NB4 (cell line): ENCODE data around the gene CCL19.

Experiments
- MYC ChIP-seq: IDR thresholded peaks from 2 replicates; pipeline ENCODE4 v1.6.1; 2011; ENCODE audit warnings: low read depth, low read length
- POLR2A ChIP-seq: IDR thresholded peaks from 2 replicates; pipeline ENCODE4 v1.6.1; 2011; ENCODE audit warnings: mild to moderate bottlenecking; ENCODE audit not compliant: insufficient read length; ENCODE audit errors: extremely low read depth
- TF ChIP-seq, protein P1 (sequence below): IDR thresholded peaks from one replicate; pipeline ENCODE4 v1.5.1; 2012; ENCODE audit warnings: low read depth, low read length
- TF ChIP-seq, protein P2 (sequence below): IDR thresholded peaks from 2 replicates; pipeline ENCODE4 v1.6.1; 2011; ENCODE audit warnings: low read depth, low read length

DNA sequence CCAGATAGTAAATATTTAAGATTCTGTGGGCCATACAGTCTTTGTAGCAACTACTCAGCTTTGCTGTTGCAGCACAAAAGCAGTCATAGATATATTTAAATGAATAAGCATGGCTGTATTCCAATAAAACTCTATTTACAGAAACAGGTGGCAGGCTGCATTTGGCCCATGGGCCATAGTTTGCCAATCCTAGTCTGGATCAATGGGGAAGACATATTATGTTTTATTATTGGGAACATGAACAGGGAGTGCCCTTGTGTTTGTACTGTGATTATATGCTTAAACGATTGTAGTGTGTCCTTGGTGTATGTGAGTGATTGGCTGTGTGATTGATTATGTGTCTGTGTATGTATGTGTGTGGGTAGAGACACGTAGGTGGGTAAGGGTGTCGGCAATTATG lies 16.6 kb downstream of the CCL19 start:
- TF ChIP-seq, protein P1, sequence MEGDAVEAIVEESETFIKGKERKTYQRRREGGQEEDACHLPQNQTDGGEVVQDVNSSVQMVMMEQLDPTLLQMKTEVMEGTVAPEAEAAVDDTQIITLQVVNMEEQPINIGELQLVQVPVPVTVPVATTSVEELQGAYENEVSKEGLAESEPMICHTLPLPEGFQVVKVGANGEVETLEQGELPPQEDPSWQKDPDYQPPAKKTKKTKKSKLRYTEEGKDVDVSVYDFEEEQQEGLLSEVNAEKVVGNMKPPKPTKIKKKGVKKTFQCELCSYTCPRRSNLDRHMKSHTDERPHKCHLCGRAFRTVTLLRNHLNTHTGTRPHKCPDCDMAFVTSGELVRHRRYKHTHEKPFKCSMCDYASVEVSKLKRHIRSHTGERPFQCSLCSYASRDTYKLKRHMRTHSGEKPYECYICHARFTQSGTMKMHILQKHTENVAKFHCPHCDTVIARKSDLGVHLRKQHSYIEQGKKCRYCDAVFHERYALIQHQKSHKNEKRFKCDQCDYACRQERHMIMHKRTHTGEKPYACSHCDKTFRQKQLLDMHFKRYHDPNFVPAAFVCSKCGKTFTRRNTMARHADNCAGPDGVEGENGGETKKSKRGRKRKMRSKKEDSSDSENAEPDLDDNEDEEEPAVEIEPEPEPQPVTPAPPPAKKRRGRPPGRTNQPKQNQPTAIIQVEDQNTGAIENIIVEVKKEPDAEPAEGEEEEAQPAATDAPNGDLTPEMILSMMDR = no peak
- TF ChIP-seq POLR2A (no peak), MYC (no peak)
- TF ChIP-seq, protein P2, sequence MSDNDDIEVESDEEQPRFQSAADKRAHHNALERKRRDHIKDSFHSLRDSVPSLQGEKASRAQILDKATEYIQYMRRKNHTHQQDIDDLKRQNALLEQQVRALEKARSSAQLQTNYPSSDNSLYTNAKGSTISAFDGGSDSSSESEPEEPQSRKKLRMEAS = no peak
